ENCODE data around the gene FOXO1. TPM values are rescaled to one million over a fixed set of nuclear protein-coding genes. Genes with fewer than 3 reads are reported as not detected.

Gene FOXO1
- total RNA-seq, 4 donors from 2014 or later = 153 to 194 (median 176) TPM

DNA sequence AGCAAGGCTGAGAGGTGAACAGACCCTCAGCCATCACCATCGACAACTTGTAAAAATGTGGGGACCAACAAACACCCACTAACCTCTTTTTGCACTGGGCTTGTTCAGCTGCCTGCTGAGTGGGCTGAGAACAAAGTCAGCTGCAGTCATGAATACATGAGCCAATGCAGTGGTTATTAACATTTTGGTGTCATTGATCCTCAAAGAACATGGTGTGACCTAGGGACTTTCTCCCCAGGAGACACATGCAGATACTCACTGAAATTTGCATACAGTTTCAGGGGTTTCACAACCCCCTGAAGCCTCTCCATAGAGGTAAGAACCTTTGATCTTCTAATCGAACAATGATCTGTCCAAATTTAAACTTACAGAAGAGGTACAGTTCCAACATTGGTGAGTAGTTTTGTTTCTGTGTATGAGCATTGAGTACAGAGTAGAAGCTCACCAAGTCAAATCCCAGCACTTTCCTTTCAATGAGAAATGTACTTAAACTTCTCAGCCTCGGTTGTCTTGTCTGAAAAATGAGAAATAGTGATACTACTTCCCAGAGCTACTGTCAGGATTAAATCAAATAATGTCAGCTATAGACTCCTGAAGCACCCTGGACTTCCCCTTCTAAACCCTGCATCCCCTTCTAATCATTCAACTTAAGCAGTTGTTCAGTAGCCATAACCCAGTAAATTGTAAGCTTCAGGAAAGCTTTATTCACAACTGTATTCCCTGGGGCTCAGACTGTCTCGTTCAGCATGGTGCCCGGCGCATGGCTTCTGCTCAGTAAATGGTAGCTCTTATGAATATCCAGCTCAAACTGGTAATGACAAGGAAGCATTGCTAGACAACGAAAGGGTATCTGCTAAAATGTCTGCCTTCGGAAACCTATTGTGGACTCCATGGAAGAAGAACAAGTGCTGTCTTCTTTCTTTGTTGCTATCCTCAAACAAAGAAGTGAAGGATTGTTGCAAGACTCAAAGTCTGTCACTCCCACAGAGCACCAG, 148.7 kb downstream of the FOXO1 start:
- WGBS, 2 donors = 82 to 93% methylated on average over 8 of the region's 8 CpGs
- no peak overlapping the region for H3K4me3 ChIP-seq

DNA sequence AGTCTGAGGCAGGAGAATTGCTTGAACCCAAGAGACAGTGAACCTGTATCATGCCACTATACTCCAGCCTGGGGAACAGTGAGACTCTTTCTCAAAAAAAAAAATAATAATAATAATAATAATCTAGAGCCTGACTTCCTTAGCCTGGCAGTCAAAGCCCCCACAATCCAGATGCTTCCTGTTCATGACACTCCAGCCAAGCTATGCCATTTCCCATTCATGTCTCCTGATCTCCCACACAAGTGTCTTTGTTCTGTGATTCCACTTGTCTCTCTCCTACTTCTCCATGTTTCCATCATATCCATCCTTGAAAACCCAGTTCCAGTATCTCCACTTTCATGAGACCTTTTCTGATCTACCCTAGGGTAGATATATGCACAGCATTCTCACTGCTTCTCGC, 150.7 kb downstream of the FOXO1 start:
- Histone ChIP-seq H3K4me3 (no peak overlapping the region), H3K27ac (no peak overlapping the region), H3K9me3 (peaks cover 0 to 3% (median 0%) of the 10 kb centered on the region in 4 donors), H3K4me1 (no peaks in the 10 kb centered on the region), H3K27me3 (no peaks in the 10 kb centered on the region), H3K36me3 (no peaks in the 10 kb centered on the region)
- DNase-seq (ENCODE audit: low spot score in 2 of 2) = no peak
- 95 to 100% methylated on average over 1 of the region's 1 CpG for WGBS, 2 donors
- TF ChIP-seq, protein P1, sequence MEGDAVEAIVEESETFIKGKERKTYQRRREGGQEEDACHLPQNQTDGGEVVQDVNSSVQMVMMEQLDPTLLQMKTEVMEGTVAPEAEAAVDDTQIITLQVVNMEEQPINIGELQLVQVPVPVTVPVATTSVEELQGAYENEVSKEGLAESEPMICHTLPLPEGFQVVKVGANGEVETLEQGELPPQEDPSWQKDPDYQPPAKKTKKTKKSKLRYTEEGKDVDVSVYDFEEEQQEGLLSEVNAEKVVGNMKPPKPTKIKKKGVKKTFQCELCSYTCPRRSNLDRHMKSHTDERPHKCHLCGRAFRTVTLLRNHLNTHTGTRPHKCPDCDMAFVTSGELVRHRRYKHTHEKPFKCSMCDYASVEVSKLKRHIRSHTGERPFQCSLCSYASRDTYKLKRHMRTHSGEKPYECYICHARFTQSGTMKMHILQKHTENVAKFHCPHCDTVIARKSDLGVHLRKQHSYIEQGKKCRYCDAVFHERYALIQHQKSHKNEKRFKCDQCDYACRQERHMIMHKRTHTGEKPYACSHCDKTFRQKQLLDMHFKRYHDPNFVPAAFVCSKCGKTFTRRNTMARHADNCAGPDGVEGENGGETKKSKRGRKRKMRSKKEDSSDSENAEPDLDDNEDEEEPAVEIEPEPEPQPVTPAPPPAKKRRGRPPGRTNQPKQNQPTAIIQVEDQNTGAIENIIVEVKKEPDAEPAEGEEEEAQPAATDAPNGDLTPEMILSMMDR (IDR thresholded peaks at IDR 0.05) = no peak
- TF ChIP-seq POLR2A (IDR thresholded peaks at IDR 0.05) = no peak
- no peak for TF ChIP-seq EP300 (IDR thresholded peaks at IDR 0.05)

More for the DNA sequence above, 148.7 kb downstream of the FOXO1 start:
- Histone ChIP-seq H3K4me1 (no peaks in the 10 kb centered on the region), H3K27me3 (no peaks in the 10 kb centered on the region), H3K27ac (no peak overlapping the region), H3K36me3 (no peaks in the 10 kb centered on the region), H3K9me3 (no peaks in the 10 kb centered on the region)
- no peak for TF ChIP-seq POLR2A (IDR thresholded peaks at IDR 0.05)
- TF ChIP-seq, protein P1 (IDR thresholded peaks at IDR 0.05) = no peak
- TF ChIP-seq EP300 (IDR thresholded peaks at IDR 0.05) = no peak
- no peak for DNase-seq (ENCODE audit: low spot score in 2 of 2)

DNA sequence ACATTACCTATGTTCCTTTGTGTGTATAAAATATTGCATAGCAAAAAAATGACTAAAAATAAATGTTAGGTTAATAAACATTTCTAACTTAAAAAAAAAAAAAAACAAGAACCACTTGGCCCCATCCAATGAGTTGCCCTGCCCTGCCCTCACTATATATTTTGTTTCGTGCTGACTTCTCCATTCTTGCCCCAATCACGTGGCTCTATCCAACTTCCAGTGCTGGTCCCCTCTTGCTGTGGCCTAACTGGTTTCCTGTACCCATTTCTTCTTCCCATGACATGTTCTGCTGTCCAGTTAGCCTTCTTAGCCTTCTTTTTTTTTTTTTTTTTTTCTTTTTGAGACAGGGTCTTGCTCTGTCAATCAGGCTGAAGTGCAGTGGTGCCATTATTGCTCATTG, 151.6 kb downstream of the FOXO1 start:
- Histone ChIP-seq H3K27ac (no peak overlapping the region), H3K9me3 (peaks cover 0 to 4% (median 0%) of the 10 kb centered on the region in 4 donors), H3K27me3 (no peaks in the 10 kb centered on the region), H3K4me3 (no peak overlapping the region), H3K36me3 (no peaks in the 10 kb centered on the region), H3K4me1 (no peaks in the 10 kb centered on the region)
- no peak for DNase-seq (ENCODE audit: low spot score in 2 of 2)
- WGBS, 2 donors = 82 to 86% methylated on average over 2 of the region's 2 CpGs
- TF ChIP-seq, protein P1 (IDR thresholded peaks at IDR 0.05) = no peak
- TF ChIP-seq EP300 (IDR thresholded peaks at IDR 0.05) = no peak
- TF ChIP-seq POLR2A (IDR thresholded peaks at IDR 0.05) = no peak

DNA sequence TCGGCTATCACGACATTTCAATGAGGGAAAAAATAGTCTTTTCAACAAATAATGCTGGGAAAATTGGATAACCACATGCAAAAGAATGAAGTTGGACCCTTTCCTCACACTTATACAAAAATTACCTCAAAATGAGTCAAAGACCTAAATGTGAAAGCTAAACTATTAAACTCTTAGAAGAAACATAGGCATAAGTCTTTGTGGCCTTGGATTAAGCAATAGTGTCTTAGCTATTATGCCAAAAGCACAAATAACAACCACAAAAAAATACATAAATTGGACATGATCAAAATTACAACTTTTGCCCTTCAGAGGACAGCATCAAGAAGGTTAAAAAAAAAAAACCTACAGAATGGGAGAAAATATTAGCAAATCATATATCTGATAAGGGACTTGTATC, 156.6 kb downstream of the FOXO1 start:
- Histone ChIP-seq H3K4me1 (peaks cover 0 to 17% (median 3%) of the 10 kb centered on the region in 4 donors), H3K36me3 (no peaks in the 10 kb centered on the region), H3K27me3 (no peaks in the 10 kb centered on the region), H3K27ac (peak overlapping the region in 1 of 4 donors; percentile 91), H3K9me3 (peaks cover 0 to 4% (median 0%) of the 10 kb centered on the region in 4 donors), H3K4me3 (no peak overlapping the region)
- 80 to 84% methylated on average over 2 of the region's 2 CpGs for WGBS, 2 donors
- TF ChIP-seq POLR2A (IDR thresholded peaks at IDR 0.05) (no peak), EP300 (IDR thresholded peaks at IDR 0.05) (no peak)
- TF ChIP-seq, protein P1 (IDR thresholded peaks at IDR 0.05) = no peak
- no peak for DNase-seq (ENCODE audit: low spot score in 2 of 2)

DNA sequence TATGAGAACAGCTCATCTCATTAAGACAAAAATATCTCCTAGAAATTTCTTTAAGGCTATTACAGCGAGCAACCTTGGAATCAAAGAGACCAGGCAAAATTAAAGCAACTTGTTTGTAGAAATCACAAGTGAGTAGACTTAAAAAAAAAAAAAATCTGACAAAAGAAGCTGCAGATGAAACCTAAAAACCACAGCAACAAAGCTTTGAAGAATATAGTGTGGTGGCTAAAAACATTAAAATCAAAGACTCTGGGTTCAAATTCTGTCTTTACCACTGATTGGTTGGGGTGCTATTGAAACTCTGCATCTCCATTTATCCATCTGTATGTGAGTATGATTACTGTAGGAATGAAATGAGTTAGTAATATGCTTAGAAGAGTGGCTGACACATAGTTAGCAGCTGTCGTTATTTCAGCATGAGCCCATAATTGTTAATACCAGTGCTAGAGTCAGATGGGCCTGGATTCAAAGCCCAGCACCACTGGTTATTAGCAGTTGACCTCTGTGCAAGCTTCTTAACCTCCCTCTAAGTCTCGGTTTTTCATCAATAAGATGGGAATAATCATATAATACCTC, 157.6 kb downstream of the FOXO1 start:
- no peak for TF ChIP-seq EP300 (IDR thresholded peaks at IDR 0.05)
- no peaks in the 10 kb centered on the region for H3K36me3 ChIP-seq
- no peaks in the 10 kb centered on the region for H3K27me3 ChIP-seq
- H3K4me3 ChIP-seq = no peak overlapping the region
- H3K9me3 ChIP-seq = peaks cover 0 to 4% (median 0%) of the 10 kb centered on the region in 4 donors
- peaks cover 0 to 22% (median 3%) of the 10 kb centered on the region in 4 donors for H3K4me1 ChIP-seq
- no peak for DNase-seq (ENCODE audit: low spot score in 2 of 2)
- 55 to 66% methylated on average over 3 of the region's 3 CpGs for WGBS, 2 donors
- peak overlapping the region; percentile 6 to 91 (median 72) for H3K27ac ChIP-seq
